NCI-H187 treated with DMSO at 0.1 percent for 48 hours (cell line): Measurements from ENCODE around the gene CARD11.

Experiments
- DNase-seq: peaks from one replicate; lab custom pipeline; 2025; lab: John Stamatoyannopoulos, UW

Gene CARD11

DNA sequence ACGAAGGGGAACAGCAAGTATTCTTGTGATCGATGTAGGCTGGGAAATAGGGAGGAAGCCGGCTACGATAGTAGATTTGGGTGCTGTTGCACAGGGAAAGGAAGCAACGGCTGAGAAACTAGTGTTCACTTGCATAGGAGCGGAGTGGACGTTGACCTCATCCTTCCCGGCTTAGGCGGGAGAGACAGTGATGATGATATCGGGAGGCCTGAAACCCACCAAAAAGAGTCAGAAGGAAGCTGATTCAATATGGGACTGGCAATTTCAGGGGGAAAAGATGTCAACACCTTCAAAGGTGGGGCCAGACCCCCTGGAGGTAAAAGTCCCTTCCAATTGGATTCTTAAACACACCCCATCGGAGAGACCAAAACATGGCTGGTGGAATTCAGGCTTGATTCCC is 61.3 kb downstream of the CARD11 start:
- no peak for DNase-seq

DNA sequence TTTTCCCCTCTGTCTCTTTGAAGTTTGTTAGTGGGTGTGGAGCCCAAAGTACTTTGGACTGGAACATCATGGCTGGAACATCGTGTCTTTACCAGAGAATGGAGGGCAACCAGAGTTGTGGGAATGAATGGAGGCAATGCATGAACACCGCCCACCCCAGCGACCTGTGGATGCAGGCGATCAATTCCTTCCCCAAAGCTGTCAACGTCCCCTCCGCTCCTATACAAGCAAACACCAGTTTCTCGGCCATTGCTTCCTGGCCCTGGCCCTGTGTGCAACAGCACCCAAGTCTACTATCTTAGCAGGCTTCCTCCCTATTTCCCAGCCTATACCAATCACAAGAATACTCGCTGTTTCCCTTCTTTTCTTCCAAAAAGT is 62.6 kb downstream of the CARD11 start:
- DNase-seq, result no peak

- no peak for DNase-seq
Observed at GRCh38 chr7:2980401-2981102, 63.1 kb downstream of the CARD11 start.

GRCh38 chr7:2979951-2980350 is 63.7 kb downstream of the CARD11 start:
- DNase-seq, result no peak

DNA sequence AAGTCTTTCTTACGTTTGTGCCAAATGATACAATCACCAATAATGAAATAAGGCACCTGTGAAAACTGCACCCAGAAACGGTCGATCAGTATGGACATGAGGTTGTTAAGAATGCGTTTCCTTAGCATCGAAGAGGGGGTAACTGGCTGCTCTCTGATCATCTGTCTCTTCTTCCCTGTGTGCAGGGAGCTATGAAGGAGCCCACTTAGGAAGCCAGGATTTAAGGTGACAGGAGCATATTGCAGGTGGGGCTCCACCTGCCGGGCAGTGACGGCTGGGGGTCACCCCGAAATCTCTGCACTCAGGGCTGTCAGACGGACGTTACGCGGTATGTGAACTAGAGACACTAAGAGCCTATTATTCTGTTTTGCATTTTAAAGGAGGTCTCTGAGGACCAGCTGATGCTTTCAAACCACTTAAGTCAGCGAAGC is 64.5 kb downstream of the CARD11 start:
- DNase-seq, result no peak

GRCh38 chr7:2978408-2978807 is 65.3 kb downstream of the CARD11 start:
- DNase-seq, result no peak

- DNase-seq, result no peak
Observed at GRCh38 chr7:2975821-2976371, 67.8 kb downstream of the CARD11 start.

GRCh38 chr7:2974093-2974819 is 69.4 kb downstream of the CARD11 start:
- no peak for DNase-seq

DNA sequence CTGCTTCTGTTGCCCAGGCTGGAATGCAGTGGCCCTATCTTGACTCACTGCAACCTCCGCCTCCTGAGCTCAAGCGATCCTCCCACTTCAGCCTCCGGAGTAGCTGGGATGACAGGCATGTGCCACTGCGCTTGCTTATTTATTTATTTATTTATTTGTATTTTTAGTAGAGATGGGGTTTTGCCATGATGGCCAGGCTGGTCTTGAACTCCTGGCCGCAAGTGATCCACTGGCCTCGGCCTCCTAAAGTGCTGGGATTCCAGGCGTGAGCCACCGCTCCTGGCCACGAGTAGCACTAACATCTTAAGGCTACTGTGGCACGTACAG is 70.9 kb downstream of the CARD11 start:
- no peak for DNase-seq

DNA sequence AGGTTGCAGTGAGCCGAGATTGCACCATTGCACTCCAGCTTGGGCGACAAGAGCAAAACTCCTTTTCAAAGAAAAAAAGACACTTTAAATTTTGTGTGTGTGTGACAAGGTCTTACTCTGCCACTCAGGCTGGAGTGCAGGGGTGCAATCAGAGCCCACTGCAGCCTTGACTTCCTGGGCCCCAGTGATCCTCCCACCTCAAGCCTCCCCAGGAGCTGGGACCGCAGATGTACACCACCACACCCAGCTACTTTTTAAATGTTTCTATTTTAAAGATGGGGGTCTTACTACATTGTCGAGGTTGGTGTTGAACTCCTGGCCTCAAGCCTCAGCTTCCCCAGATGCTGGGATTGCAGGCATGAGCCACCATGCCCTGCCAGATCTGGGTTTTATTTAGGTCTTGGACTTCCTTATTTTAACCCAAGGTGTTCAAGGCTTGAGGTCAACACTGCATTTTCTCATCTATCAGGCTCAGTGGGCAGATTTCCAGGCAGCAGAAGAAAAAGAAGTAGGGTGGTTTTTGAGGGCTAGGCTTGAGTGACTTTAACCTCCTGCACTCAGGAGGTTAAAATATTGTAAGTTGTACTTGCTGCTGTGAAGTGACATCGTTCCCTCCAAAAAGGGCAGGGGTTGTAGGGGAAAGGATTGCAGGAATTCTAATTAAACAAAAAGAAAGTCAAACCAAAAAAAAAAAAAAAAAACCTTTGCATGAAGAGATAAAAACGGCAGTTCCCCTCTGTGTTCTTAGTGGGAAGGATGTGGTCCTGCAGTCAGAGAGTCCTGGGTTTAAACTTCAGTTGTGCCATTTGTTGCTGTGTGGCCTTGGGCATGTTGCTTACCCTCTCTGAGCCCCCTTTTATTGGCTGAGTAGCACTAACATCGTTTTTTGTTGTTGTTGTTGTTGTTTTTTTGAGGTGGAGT is 71.5 kb downstream of the CARD11 start:
- no peak for DNase-seq

DNA sequence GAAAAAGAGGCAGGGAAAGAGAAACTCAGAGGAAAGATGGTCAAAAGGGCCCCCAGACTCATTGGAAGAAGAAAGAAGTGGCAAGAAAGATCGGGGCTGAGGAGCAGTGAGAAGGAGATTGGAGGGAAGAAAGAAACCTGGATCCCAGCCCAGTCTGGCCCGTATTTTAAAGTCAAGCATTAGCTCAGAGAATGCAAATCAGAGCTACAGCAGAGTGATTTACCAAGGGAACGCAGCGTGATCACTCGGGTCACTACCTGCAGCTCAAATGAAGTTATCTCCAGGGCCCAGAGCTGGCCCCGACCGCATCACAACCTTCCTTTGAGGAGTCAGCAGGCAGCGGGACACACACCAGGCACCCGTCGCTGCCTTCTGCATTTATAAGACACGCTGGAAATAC is 72.8 kb downstream of the CARD11 start:
- DNase-seq, result no peak

DNA sequence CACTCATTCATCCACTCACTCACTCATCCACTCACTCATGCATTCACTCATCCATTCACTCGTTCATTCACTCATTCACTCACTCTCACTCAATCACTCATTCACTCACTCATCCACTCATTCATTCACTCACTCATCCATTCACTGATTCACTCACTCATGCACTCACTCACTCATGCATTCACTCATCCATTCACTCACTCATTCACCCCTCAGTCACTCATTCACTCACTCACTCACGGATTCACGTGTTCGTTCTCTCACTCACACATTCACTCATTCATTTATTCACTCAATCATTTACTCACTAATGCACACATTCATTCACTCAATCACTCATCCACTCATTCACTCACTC is 73.4 kb downstream of the CARD11 start:
- DNase-seq, result no peak

- no peak for DNase-seq
Observed at GRCh38 chr7:2969398-2970306, 74.0 kb downstream of the CARD11 start.

GRCh38 chr7:2968616-2969397 is 74.9 kb downstream of the CARD11 start:
- no peak for DNase-seq

DNA sequence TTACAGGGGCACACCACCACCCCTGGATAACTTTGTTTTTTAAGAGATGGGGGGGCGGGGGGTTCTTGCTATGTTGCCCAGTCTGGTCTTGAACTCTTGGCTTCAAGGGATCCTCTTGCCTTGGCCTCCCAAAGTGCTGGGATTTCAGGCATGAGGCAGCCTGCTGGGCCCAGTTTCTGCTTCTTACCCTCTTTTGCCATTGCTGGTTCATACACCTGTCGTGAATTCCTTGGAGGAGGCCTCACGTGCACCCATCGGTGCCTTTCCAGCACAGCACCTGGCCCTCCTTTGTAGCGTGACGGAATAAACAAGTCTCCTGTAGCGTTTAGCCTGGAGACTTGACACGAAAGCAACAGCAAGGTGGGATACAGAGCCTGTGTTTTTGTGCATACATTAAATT is 75.5 kb downstream of the CARD11 start:
- DNase-seq, result peak; percentile 69

DNA sequence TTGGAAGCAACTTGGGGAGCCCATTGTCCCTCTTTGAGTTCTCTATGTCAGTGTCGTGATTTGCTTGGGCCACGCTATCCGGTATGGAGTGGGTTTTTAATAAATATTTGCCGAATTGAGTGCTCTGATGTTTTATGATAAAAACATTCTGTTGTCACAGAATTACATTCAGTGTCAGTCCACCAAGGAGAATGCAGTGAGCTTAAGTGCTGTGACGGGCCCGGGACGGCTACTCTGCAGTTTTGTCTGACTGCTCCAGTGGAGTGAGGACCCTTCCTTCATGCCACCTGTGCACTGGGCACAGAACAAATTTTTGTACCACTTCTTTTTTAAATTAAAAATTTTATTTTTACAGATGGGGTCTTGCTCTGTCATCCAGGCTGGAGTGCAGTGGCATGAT is 76.0 kb downstream of the CARD11 start:
- no peak for DNase-seq

DNA sequence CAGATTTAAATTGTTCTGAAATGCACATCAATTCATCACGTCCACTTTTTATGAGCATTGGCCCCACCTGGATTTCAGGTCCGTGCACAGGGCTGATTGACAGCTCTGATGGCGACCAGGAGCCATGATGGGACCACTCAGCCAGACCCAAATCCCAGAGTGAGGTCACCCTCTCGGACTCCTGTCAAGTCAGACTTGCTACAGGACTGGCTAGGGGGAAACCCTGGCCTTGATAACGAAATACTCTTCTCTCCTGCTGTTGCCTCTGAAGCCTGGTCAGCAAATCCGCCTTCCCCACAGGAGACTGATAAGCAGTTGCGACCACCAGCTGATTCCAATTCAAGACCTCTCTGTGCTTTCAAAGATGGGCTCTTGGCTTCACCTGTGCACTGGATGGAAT is 76.4 kb downstream of the CARD11 start:
- DNase-seq, result no peak

DNA sequence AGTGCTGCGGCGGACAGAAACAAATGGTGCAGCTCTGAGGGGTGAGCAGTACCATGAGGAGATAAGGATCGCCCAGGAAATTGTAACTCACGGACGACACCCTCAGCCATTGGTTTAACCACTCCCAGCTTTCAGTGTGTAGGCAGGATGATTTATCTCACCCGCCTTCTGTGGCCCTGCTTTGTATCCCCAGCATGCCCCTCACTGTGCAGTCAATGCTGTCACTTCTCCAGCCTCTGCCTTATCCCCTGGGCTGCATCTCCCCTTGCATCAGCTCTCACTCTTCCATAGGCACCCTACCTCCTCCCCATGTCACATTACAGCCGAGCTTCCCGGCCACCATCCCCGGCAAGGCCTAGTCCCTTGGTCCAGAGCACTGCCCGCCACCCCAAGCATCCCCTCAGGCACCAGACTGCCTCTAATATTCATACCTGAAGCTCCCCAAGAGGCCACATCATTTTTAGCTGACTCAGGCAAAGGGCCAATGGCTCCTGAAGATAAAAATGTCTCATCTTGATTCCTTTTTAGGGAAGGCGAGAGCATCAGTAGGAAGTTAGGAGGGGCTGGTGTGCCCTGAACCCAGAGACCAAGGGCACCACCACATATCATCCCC is 77.1 kb downstream of the CARD11 start:
- no peak for DNase-seq

- no peak for DNase-seq
Observed at GRCh38 chr7:2965745-2966270, 77.9 kb downstream of the CARD11 start.

GRCh38 chr7:2965301-2965700 is 78.4 kb downstream of the CARD11 start:
- no peak for DNase-seq
